HG03135 (cell line): ENCODE results near the gene ATP5IF1.

Experiments
- ATAC-seq: cut with Tn5 transposase; IDR thresholded peaks from one replicate; pipeline ENCODE4 v1.9.1; 2021; ENCODE audit warnings: mild to moderate bottlenecking, moderate library complexity; ENCODE audit not compliant: unreplicated experiment

Gene ATP5IF1

GRCh38 chr1:28264897-28265296 is 29.0 kb downstream of the ATP5IF1 start:
- ATAC-seq: no peak

GRCh38 chr1:28265577-28265976 is 29.7 kb downstream of the ATP5IF1 start:
- no peak for ATAC-seq

- ATAC-seq: no peak
Measured at GRCh38 chr1:28266920-28267322, 31.0 kb downstream of the ATP5IF1 start.

GRCh38 chr1:28267633-28268032 is 31.7 kb downstream of the ATP5IF1 start:
- no peak for ATAC-seq

GRCh38 chr1:28269529-28269928 is 33.6 kb downstream of the ATP5IF1 start:
- ATAC-seq: no peak

- ATAC-seq: no peak
Measured at GRCh38 chr1:28272215-28272852, 36.4 kb downstream of the ATP5IF1 start.

- ATAC-seq: no peak
Measured at GRCh38 chr1:28273216-28273860, 37.4 kb downstream of the ATP5IF1 start.

GRCh38 chr1:28278763-28279162 is 42.8 kb downstream of the ATP5IF1 start:
- no peak for ATAC-seq

GRCh38 chr1:28279721-28280120 is 43.8 kb downstream of the ATP5IF1 start:
- ATAC-seq: no peak

GRCh38 chr1:28280501-28280900 is 44.6 kb downstream of the ATP5IF1 start:
- no peak for ATAC-seq

- ATAC-seq: no peak
Measured at GRCh38 chr1:28280977-28281381, 45.1 kb downstream of the ATP5IF1 start.

GRCh38 chr1:28281608-28282425 is 45.9 kb downstream of the ATP5IF1 start:
- no peak for ATAC-seq

GRCh38 chr1:28282426-28283407 is 46.8 kb downstream of the ATP5IF1 start:
- no peak for ATAC-seq

GRCh38 chr1:28286111-28286510 is 50.2 kb downstream of the ATP5IF1 start:
- no peak for ATAC-seq
